Brain microvascular endothelial cell (primary cell): ENCODE measurements around the gene GPR87.
A peak's percentile ranks its signal among the peaks of the same experiment; 100 is the strongest.

Experiments used
- DNase-seq: peaks from one replicate; pipeline ENCODE4 v3.0.0-alpha.2; 2020
- H3K27ac ChIP-seq: fragments of 250-450 bp; sonication (Bioruptor Pico); 2 replicates; pipeline ENCODE4 v1.5.1; 2020; ENCODE audit warnings: mild to moderate bottlenecking, moderate library complexity
- H3K27me3 ChIP-seq: fragments of 250-450 bp; sonication (Bioruptor Pico); replicated peaks from 2 replicates; pipeline ENCODE4 v1.5.1; 2020; ENCODE audit warnings: mild to moderate bottlenecking
- H3K36me3 ChIP-seq: fragments of 250-450 bp; sonication (Bioruptor Pico); replicated peaks from 2 replicates; pipeline ENCODE4 v1.5.1; 2020; ENCODE audit warnings: mild to moderate bottlenecking
- H3K4me3 ChIP-seq: 2 replicates; pipeline ENCODE4 v1.5.1; 2011; ENCODE audit warnings: low read depth, mild to moderate bottlenecking, control low read depth, low read length, moderate library complexity
- in situ Hi-C: cut with HindIII; loops from 2 replicates; pipeline ENCODE4 v1.10.0; 2017; ENCODE audit warnings: low sequenced_read_pairs, low pct_ligation_motif_present
- TF ChIP-seq, protein P1 (sequence below): IDR thresholded peaks from 2 replicates; pipeline ENCODE4 v1.5.1; 2011; ENCODE audit warnings: low read depth, mild to moderate bottlenecking, moderate library complexity, low read length, control low read depth, inconsistent platforms; ENCODE audit errors: missing control alignments

The GPR87 gene, protein sequence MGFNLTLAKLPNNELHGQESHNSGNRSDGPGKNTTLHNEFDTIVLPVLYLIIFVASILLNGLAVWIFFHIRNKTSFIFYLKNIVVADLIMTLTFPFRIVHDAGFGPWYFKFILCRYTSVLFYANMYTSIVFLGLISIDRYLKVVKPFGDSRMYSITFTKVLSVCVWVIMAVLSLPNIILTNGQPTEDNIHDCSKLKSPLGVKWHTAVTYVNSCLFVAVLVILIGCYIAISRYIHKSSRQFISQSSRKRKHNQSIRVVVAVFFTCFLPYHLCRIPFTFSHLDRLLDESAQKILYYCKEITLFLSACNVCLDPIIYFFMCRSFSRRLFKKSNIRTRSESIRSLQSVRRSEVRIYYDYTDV

DNA sequence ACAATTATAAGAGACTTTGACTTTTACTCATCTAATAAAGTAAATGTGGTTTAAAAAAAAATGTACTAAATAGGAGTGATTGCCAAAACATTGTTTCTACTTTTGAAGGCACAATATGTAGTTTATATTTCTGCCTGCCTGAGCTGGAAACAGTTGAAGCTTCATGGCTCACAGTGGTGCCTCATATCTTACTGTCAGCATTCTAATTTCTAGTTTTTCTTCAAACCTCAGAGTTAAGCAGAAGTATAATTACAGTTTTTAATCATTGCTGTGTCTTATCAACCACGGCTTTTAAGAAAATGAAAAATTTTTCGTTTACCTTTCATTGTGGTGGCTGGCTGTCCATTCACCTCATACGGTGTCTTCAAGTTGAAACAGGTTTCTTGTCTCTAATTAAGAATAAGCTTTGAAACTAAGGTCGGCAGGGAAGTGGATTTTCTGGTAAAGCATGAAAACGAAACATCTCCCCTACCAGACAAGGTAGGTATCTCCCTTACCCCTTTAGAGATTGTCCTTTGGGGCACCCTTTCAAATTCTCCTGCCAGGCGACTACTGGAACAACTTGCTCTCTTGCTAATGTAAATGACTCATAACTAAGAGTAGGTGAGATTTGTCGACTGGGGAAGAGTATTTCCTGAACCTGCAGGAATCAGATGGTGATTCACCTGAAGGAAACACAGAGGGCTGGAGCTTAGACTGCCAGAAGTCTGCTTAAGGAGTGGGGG, at the start of gene GPR87:
Gene GPR87 (minus strand): TSS at position 554 of the 725 bp plus-strand sequence. CDS start 16,720 bp downstream, outside the sequence.
- in situ Hi-C loops, result no loop called here
- H3K36me3 ChIP-seq, result no peaks in the 10 kb centered on the region
- no peak within 1 kb of the TSS for H3K27ac ChIP-seq
- no peak for DNase-seq
- H3K4me3 ChIP-seq, result no peak within 1 kb of the TSS
- TF ChIP-seq, protein P1, sequence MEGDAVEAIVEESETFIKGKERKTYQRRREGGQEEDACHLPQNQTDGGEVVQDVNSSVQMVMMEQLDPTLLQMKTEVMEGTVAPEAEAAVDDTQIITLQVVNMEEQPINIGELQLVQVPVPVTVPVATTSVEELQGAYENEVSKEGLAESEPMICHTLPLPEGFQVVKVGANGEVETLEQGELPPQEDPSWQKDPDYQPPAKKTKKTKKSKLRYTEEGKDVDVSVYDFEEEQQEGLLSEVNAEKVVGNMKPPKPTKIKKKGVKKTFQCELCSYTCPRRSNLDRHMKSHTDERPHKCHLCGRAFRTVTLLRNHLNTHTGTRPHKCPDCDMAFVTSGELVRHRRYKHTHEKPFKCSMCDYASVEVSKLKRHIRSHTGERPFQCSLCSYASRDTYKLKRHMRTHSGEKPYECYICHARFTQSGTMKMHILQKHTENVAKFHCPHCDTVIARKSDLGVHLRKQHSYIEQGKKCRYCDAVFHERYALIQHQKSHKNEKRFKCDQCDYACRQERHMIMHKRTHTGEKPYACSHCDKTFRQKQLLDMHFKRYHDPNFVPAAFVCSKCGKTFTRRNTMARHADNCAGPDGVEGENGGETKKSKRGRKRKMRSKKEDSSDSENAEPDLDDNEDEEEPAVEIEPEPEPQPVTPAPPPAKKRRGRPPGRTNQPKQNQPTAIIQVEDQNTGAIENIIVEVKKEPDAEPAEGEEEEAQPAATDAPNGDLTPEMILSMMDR, result no peak
- H3K27me3 ChIP-seq, result no peaks in the 10 kb centered on the region

DNA sequence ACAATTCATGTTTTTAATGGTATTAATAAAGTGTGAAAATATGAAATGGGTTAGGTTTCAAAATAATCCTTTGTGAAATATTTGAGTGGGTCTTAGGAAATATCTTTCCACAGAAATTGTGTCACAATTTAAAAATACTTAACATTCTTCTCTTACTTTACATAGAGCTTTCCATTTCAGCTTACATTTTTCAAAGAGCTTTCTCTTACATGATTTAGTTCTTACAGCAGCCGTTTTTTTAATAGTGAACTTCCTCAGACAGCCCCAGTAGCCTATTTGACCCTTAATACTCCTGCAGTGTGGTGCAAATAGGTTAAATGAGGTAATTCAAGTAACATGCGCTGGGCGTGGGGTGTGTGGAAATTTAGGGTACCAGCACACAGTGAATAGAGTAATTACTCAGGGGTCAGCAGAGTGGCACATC, 46.1 kb upstream of the GPR87 start:
- in situ Hi-C loops, result no loop called here
- TF ChIP-seq, protein P1, result no peak
- no peak overlapping the region for H3K4me3 ChIP-seq
- H3K27me3 ChIP-seq, result no peaks in the 10 kb centered on the region
- no peaks in the 10 kb centered on the region for H3K36me3 ChIP-seq
- H3K27ac ChIP-seq, result no peak overlapping the region
- no peak for DNase-seq

DNA sequence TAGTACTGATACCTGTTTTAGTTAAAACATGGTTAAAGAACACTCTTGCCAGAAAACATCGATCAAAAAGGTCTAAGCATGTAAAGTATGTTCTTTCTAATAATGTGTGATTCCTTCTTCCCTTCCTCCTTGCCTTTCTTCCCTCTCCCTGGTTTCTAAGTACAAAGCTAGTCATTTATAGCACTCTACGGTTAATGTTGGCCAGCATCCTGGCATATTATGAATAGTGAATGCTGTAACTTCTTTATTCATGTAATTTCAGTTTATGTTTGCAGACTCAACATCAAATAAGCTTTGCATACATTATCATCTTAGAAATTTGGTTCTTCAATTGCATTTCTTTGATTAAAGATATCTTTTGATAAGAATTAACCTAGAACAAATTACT, 40.8 kb upstream of the GPR87 start:
- Histone ChIP-seq H3K27me3 (no peaks in the 10 kb centered on the region), H3K27ac (no peak overlapping the region)

DNA sequence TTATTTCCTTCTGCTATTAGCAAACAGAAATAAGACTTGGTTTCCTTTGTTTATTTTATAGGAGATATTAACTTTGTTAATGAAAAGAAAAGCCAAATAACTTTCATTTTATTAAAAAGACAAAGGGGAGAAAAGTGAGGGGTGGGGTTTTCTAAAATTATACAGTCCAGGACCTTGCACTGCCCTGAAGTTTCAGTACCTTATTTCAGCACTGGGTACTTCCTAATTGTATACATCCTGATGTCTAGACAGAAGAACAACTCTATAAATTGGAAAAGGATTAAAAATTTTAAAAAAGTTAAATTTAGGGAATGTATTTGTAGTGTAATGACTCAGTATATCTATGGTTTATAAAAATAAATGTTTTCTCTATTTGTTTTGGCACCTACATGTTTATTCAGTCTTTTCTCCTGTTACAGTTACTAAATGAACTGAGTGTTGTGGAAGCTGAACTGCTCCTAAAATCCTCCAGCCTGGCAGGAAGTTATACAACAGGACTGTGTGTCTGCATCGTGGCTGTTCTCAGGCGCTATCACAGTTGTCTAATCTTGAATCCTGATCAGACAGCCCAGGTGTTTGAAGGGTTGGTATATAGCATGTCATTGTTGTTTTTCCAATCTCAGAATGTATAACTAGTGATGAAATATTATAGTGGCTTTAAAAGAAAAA, 40.3 kb upstream of the GPR87 start:
- TF ChIP-seq, protein P1, result no peak
- H3K27me3 ChIP-seq, result no peaks in the 10 kb centered on the region
- peak; percentile 20 for DNase-seq
- no peaks in the 10 kb centered on the region for H3K36me3 ChIP-seq
- in situ Hi-C loops, result no loop called here
- H3K27ac ChIP-seq, result no peak overlapping the region
- H3K4me3 ChIP-seq, result no peak overlapping the region

More for the DNA sequence above, 40.8 kb upstream of the GPR87 start:
- no peak for DNase-seq
- TF ChIP-seq, protein P1, result no peak
- H3K4me3 ChIP-seq, result no peak overlapping the region
- in situ Hi-C loops, result no loop called here
- no peaks in the 10 kb centered on the region for H3K36me3 ChIP-seq

DNA sequence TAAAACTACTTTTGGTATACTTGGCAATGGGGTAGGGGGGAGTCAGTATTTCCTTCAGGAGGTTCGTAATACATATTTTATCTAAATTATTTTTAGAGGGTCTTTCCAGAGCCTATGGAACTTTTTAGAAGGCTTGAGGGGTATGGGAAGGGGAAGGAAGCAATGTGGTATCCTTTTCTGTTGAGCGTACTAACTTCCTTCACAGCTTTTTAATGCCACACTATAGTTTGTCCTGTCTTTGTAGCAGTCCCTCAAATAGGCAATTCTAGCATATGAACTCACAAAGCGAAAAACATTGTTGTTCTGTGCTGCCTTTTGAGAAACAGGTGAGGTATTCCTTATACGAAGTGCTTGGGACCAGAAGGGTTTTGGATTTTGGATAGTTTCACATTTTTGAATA, 35.0 kb upstream of the GPR87 start:
- Histone ChIP-seq H3K27ac (no peak overlapping the region), H3K4me3 (no peak overlapping the region), H3K36me3 (no peaks in the 10 kb centered on the region), H3K27me3 (no peaks in the 10 kb centered on the region)
- DNase-seq, result no peak
- TF ChIP-seq, protein P1, result no peak
- in situ Hi-C loops, result no loop called here
